ACC112 (cell line): ENCODE results near the gene NDUFB3.
A peak's percentile ranks its signal among the peaks of the same experiment; 100 is the strongest.

Experiments used
- H2AFZ ChIP-seq: fragments of 200-600 bp; sonication (generic); one replicate; pipeline ENCODE4 v1.6.0; 2017; ENCODE audit warnings: antibody characterized with exemption, low read length; ENCODE audit not compliant: unreplicated experiment
- H3K27ac ChIP-seq: fragments of 200-600 bp; sonication (generic); 2 replicates; pipeline ENCODE4 v1.5.1; 2014; ENCODE audit warnings: low read depth, mild to moderate bottlenecking, antibody characterized with exemption, low read length, moderate library complexity
- H3K27me3 ChIP-seq: fragments of 200-600 bp; sonication (generic); 2 replicates; pipeline ENCODE4 v1.6.1; 2014; ENCODE audit warnings: mild to moderate bottlenecking, antibody characterized with exemption, low read length, moderate library complexity, mixed read lengths; ENCODE audit not compliant: insufficient read depth
- H3K36me3 ChIP-seq: fragments of 200-600 bp; sonication (generic); 2 replicates; pipeline ENCODE4 v1.6.1; 2016; ENCODE audit warnings: mild to moderate bottlenecking, antibody characterized with exemption, low read length, moderate library complexity, mixed read lengths; ENCODE audit not compliant: insufficient read depth
- H3K4me1 ChIP-seq: fragments of 200-600 bp; sonication (generic); one replicate; pipeline ENCODE4 v1.6.1; 2016; ENCODE audit warnings: low read length, mixed read lengths; ENCODE audit not compliant: insufficient read depth, unreplicated experiment, control insufficient read depth
- H3K4me3 ChIP-seq: fragments of 200-600 bp; sonication (generic); 2 replicates; pipeline ENCODE4 v1.5.1; 2014; ENCODE audit warnings: mild to moderate bottlenecking, low read depth, low read length
- H3K79me2 ChIP-seq: fragments of 200-600 bp; sonication (generic); one replicate; pipeline ENCODE4 v1.6.0; 2016; ENCODE audit warnings: low read length; ENCODE audit not compliant: control insufficient read depth, unreplicated experiment, insufficient read depth

The NDUFB3 gene

DNA sequence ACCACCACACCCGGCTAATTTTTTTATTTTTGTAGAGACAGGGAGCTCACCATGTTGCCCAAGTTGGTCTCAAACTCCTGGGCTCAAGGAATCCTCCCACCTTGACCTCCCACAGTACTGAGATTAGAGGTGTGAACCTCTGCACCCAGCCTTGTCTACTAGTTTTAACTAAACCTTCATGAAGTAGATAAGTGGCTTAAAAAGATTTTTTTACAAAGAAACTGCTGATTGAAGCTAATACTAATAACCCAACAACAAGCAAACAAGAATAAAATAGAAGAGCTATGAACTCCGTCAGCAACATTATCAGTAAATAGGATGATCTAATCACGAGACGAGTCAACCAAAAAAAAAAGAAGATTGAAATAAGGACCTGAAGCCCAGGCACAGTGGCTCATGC is 18.8 kb downstream of the NDUFB3 start:
- no peaks in the 10 kb centered on the region for H3K4me1 ChIP-seq
- H3K27me3 ChIP-seq = no peaks in the 10 kb centered on the region
- no peak overlapping the region for H3K4me3 ChIP-seq
- H3K27ac ChIP-seq = no peak overlapping the region
- H2AFZ ChIP-seq = no peak overlapping the region
- 0 out of 2 replicates have a peak, but pooled peaks cover 2% of the 10 kb centered on the region for H3K36me3 ChIP-seq
- H3K79me2 ChIP-seq = no peaks in the 10 kb centered on the region

DNA sequence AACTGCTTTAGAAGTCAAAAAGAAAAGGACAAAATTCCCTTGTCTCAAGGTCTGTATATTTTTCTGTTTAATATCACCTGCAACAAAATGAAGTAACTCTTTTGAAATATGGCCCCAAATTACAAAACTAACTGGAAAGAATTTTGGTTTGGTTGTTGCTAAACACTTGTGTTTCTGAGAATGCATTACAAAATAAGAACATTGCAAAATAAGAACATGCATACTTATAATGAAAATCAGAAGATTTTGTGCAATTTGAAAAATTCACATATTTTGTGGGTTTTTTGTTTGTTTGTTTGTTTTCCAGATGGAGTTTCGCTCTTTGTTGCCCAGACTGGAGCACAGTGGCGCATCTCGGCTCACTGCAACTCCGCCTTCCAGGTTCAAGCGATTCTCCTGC is 21.8 kb downstream of the NDUFB3 start:
- H3K27ac ChIP-seq = no peak overlapping the region

DNA sequence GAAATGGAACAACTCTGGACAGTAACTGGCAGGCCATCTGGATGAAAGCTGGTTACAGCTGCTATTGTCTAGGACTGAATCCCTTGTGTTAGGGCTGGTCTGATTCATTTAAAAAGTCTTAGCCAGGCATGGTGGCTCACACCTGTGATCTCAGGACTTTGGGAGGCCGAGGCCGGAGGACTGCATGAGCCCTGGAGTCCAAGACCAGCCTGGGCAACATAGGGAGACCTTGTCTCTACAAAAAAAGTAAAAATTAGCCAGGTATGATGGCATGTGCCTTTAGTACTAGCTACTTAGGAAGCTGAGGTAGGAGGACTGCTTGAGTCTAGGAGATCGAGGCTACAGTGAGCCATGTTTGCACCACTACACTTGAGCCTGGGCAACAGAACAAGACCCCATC is 28.7 kb downstream of the NDUFB3 start:
- Histone ChIP-seq H3K79me2 (no peaks in the 10 kb centered on the region), H3K4me1 (no peaks in the 10 kb centered on the region), H3K36me3 (no peaks in the 10 kb centered on the region), H3K4me3 (no peak overlapping the region), H3K27ac (no peak overlapping the region), H3K27me3 (no peaks in the 10 kb centered on the region), H2AFZ (no peak overlapping the region)

More for the DNA sequence above, 21.8 kb downstream of the NDUFB3 start:
- H3K27me3 ChIP-seq = no peaks in the 10 kb centered on the region
- H3K36me3 ChIP-seq = no peaks in the 10 kb centered on the region
- no peaks in the 10 kb centered on the region for H3K79me2 ChIP-seq
- H3K4me3 ChIP-seq = no peak overlapping the region
- H2AFZ ChIP-seq = no peak overlapping the region
- H3K4me1 ChIP-seq = no peaks in the 10 kb centered on the region

DNA sequence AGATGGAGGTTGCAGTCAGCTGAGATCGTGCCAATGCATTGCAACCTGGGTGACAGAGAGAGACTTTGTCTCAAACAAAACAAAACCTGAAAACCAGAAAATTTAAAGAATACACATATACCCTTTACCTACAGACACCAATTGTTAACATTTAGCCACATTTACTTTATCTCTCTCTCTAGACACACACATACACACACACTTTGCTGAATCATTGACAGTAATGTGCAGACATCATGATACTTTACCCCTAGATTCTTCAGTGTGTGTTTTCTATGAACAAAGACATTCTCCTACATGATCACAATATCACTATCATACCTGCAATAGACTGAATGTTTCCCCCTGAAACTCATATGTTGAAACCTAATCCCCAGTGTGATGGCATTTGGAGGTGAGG is 34.0 kb downstream of the NDUFB3 start:
- no peak overlapping the region for H3K27ac ChIP-seq
- no peak overlapping the region for H3K4me3 ChIP-seq
- H2AFZ ChIP-seq = no peak overlapping the region
- no peaks in the 10 kb centered on the region for H3K36me3 ChIP-seq
- no peaks in the 10 kb centered on the region for H3K27me3 ChIP-seq
- H3K4me1 ChIP-seq = no peaks in the 10 kb centered on the region
- no peaks in the 10 kb centered on the region for H3K79me2 ChIP-seq

DNA sequence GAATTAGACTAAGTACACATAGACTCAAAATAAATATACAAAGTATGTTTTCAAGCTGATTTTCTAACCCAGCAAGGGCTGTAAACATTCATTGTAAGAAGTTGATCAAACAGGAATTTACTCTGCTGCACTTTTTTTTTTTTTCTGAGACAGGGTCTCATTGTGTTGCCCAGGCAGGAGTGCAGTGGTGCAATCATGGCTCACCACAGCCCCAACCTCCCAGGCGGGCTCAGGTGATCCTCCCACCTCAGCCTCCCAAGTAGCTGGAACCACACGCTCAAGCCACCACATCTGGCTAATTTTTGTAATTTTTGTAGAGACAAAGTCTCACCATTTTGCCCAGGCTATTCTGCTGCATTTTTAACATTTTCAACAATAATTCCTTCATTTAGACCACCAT is 35.8 kb downstream of the NDUFB3 start:
- H3K36me3 ChIP-seq = no peaks in the 10 kb centered on the region
- H2AFZ ChIP-seq = no peak overlapping the region
- H3K79me2 ChIP-seq = no peaks in the 10 kb centered on the region
- H3K27ac ChIP-seq = no peak overlapping the region
- no peak overlapping the region for H3K4me3 ChIP-seq
- no peaks in the 10 kb centered on the region for H3K27me3 ChIP-seq
- H3K4me1 ChIP-seq = peaks cover 2% of the 10 kb centered on the region

- H3K4me1 ChIP-seq = peaks cover 6% of the 10 kb centered on the region
- H3K36me3 ChIP-seq = no peaks in the 10 kb centered on the region
- H3K27ac ChIP-seq = no peak overlapping the region
- H3K27me3 ChIP-seq = no peaks in the 10 kb centered on the region
- no peak overlapping the region for H2AFZ ChIP-seq
- peaks cover 1% of the 10 kb centered on the region for H3K79me2 ChIP-seq
- H3K4me3 ChIP-seq = no peak overlapping the region
Measured at GRCh38 chr2:201108341-201108740, 36.5 kb downstream of the NDUFB3 start.

DNA sequence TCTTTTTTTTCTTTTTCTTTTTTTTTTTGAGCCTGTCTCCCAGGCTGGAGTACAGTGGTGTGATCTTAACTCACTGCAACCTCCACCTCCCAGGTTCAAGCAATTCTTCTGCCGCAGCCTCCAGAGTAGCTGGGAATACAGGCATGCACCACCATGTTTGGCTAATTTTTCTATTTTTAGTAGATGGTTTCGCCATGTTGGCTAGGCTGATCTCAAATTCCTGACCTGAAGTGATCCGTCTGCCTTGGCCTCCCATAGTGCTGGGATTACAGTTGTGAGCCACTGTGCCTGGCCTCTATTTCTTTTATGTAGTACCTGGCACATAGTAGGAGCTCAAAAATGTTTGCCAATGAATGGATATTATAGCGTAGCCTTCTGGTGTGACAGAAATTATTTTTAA is 37.4 kb downstream of the NDUFB3 start:
- no peaks in the 10 kb centered on the region for H3K36me3 ChIP-seq
- no peak overlapping the region for H3K27ac ChIP-seq
- H3K4me3 ChIP-seq = no peak overlapping the region
- no peaks in the 10 kb centered on the region for H3K27me3 ChIP-seq
- peaks cover 6% of the 10 kb centered on the region for H3K79me2 ChIP-seq
- no peak overlapping the region for H2AFZ ChIP-seq
- peaks cover 10% of the 10 kb centered on the region for H3K4me1 ChIP-seq

DNA sequence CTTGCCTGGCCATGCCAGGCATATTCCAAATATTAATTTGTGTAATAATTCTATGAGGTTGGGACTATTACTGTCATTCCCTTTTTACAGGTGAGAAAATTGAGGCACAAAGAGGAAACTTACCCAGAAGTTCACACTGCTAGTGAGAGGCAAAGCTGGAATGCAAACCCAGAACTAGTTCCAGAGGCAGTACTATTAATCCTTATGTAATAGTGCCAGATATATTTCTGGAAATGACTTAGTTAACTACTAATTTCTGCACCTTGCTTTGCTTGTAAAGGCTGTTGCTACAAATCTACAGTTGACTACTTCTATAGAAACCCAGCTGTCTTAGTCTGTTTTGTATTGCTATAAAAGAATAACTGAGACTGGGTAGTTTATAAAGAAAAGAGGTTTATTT is 38.8 kb downstream of the NDUFB3 start:
- H3K79me2 ChIP-seq = peaks cover 15% of the 10 kb centered on the region
- no peak overlapping the region for H3K4me3 ChIP-seq
- H3K4me1 ChIP-seq = peaks cover 18% of the 10 kb centered on the region
- H3K27ac ChIP-seq = no peak overlapping the region
- no peaks in the 10 kb centered on the region for H3K36me3 ChIP-seq
- H2AFZ ChIP-seq = no peak overlapping the region
- H3K27me3 ChIP-seq = no peaks in the 10 kb centered on the region

DNA sequence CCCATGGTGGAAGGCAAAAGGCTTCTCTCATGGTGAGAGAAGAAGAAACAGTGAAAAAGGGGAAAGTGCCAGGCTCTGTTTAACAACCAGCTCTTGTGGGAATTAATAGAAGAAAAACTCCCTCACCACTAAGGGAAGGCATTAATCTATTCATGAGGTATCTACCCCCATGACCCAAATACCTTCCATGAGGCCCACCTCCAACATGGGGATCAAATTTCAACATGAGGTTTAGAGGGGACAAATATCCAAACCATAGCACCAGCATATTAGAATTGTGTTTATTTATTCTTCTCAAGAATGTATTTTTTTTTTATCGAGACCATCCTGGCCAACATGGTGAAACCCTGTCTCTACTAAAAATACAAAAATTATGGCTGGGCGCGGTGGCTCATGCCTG is 39.3 kb downstream of the NDUFB3 start:
- no peaks in the 10 kb centered on the region for H3K36me3 ChIP-seq
- H3K4me3 ChIP-seq = no peak overlapping the region
- no peak overlapping the region for H2AFZ ChIP-seq
- H3K4me1 ChIP-seq = peaks cover 18% of the 10 kb centered on the region
- no peaks in the 10 kb centered on the region for H3K27me3 ChIP-seq
- peaks cover 15% of the 10 kb centered on the region for H3K79me2 ChIP-seq
- H3K27ac ChIP-seq = no peak overlapping the region

GRCh38 chr2:201114350-201114749 is 42.5 kb downstream of the NDUFB3 start:
- no peak overlapping the region for H2AFZ ChIP-seq
- H3K36me3 ChIP-seq = no peaks in the 10 kb centered on the region
- H3K4me1 ChIP-seq = peaks cover 18% of the 10 kb centered on the region
- peak overlapping the region; percentile 97 for H3K4me3 ChIP-seq
- no peaks in the 10 kb centered on the region for H3K27me3 ChIP-seq
- H3K27ac ChIP-seq = peak overlapping the region; percentile 99
- H3K79me2 ChIP-seq = peaks cover 30% of the 10 kb centered on the region

DNA sequence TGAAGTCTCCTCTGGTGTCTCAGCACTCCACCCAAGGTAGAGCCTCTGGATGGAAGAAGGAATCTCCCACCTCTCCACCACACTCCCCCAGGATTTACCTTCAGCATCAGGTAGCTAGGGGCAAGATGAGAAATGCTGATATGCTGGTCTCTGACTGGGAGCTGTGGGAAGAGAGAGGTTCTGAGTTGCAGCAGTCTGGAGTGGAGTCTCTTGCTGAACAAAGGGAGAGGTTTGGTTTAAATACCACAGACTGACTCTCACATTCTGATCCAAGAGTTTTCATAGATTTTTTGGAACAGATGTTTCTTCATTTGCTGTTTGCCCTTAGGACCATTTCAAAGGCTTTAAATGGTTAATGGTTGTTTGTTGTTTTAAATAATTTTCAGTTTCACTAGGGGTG is 43.0 kb downstream of the NDUFB3 start:
- Histone ChIP-seq H3K4me3 (peak overlapping the region; percentile 97), H3K79me2 (peaks cover 35% of the 10 kb centered on the region), H2AFZ (no peak overlapping the region), H3K4me1 (peaks cover 18% of the 10 kb centered on the region), H3K27ac (peak overlapping the region; percentile 99), H3K27me3 (no peaks in the 10 kb centered on the region), H3K36me3 (no peaks in the 10 kb centered on the region)
